8988T (cell line): ENCODE measurements around the gene IZUMO2.

Experiments
- DNase-seq: peaks from one replicate; pipeline ENCODE4 v3.0.0; 2011

Gene IZUMO2

GRCh38 chr19:50162988-50163387 lies at the start of gene IZUMO2:
TSS of gene IZUMO2 (minus strand) at chr19:50163281. CDS start at chr19:50163194, 87 bp downstream.
- DNase-seq: no peak

DNA sequence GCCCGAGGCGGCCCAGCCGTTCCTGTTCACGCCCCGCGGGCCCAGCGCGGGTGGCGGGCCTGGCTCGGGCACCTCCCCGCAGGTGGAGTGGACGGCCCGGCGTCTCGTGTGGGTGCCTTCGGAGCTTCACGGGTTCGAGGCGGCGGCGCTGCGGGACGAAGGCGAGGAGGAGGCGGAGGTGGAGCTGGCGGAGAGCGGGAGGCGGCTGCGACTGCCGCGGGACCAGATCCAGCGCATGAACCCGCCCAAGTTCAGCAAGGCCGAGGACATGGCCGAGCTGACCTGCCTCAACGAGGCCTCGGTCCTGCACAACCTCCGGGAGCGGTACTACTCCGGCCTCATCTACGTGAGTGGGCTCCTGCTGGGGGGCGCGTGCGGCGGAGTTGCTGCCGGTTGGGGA lies 47.3 kb upstream of the IZUMO2 start:
- no peak for DNase-seq

- DNase-seq: no peak
Measured at GRCh38 chr19:50209131-50209530, 46.0 kb upstream of the IZUMO2 start.

GRCh38 chr19:50207730-50208129 lies 44.6 kb upstream of the IZUMO2 start:
- DNase-seq: no peak

DNA sequence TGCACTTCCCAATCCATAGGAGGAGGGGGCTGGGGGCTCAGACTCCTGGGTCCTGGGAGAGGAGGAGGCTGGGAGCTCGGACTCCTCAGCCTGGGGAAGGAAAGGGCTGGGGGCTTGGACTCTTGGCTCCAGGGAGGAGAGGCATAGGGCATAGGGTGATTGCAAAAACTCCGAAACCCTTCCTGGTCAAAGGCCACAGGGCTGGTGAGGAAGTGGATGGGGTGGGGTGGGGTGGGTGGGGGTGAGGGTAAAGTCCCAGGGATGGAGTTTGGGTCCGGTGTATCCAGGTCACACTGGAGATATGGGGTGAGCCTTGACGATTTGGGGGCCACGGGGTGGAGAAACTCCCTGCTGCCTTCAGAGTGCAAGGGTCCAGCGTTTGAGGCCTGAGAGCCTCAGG lies 43.1 kb upstream of the IZUMO2 start:
- no peak for DNase-seq

DNA sequence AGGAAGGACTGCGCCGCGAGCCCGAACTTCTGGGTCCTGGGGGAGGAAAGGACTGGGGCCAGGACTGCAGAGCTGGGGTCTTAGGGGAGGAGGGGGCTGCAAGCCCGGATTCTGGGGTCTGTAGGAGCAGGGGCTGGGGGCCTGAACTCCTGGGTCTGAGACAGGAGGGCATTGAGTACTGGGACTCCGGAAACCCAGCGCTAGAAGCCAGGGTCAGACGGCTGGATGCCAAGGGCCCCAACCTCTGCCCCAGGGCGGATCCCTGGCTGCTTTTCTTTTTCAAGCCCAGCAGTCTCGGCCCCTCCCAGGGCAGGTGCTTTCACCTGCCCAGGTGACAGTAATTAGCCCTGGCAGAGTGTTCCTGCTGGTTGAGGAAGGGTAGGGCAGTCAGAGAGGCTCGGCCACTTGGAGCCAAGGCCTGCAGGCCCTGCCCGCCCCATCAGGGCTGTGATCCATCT lies 42.6 kb upstream of the IZUMO2 start:
- DNase-seq: no peak

- no peak for DNase-seq
Measured at GRCh38 chr19:50204811-50205675, 42.0 kb upstream of the IZUMO2 start.

DNA sequence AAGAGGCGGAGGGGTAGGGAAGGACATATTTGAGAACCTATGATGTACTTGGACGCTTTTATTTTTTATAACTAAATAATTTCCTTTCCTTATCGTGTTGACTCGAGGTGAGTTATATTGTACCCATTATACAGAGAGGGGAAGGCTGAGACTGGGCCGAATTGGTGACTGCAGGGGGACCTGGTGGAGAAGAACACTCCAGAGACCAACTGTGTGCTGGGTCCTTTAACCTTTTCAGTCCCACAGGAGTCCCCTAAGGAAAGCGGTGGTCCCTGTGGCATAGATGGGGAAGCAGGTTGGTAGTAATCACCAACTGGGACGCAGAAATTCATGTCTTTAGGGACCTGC lies 41.0 kb upstream of the IZUMO2 start:
- no peak for DNase-seq

GRCh38 chr19:50203281-50204080 lies 40.4 kb upstream of the IZUMO2 start, which contains the start of gene MYH14:
TSS of gene MYH14 (plus strand) at chr19:50203622. CDS start at chr19:50210366, 6,744 bp downstream.
- DNase-seq: peak; percentile 95

GRCh38 chr19:50202962-50203280 lies 39.8 kb upstream of the IZUMO2 start:
- no peak for DNase-seq

DNA sequence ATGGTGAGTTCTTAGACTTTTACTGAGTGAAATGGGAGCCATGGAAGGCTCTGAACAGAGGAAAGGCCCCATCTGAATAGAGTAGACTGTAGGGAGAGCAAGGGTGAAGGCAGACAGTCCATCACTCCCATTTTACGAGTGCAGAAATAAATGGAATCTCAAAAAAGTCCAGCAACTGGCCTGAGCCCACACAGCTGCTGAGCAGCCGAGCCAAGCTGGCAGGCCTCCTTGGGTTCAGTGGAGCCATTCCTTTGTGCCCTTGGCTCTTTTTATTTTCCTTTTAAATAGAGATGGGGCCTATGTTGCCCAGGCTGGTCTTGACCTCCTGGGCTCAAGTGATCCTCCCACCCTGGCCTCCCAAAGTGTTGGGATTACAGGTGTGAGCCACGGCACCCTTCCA lies 39.3 kb upstream of the IZUMO2 start:
- DNase-seq: no peak

GRCh38 chr19:50199259-50199555 lies 36.1 kb upstream of the IZUMO2 start:
- no peak for DNase-seq

DNA sequence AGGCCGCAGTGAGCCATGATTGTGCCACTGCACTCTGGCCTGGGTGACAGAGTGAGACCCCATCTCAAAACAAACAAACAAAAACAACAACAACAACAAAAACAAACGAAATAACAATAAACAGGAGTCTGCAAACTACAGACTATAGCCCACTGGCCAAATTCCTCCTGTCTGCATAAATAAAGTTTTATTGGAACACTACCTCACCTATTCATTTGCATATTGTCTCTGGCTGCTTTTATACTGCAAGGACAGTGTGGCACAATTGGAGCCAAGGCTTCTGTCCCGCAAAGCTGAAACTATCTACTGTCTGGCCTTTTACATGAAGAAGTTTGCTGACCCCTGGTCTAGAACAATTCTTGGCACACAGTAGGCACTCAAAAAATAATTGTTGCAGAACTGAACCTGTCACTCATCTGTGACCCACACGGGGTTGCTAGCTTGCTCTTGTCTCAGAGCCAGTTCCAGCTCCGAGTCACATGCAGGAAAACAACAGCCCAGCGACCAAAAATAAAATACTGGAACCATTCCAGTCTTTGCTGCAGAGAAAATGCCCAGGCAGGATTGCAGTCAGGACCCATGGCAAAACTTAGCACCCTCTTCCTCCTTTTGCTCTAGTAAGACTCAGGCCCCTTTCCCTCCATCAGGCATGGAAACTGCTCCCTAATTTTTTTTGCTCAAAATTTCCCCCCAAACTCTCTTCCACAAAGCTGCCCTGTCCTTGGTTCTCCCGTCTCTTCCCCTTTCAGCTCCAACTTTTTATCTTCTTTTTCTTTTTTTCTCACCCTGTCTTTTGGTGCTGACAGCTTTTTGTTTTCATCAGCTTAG lies 35.6 kb upstream of the IZUMO2 start:
- DNase-seq: no peak

GRCh38 chr19:50197348-50197747 lies 34.3 kb upstream of the IZUMO2 start:
- no peak for DNase-seq

DNA sequence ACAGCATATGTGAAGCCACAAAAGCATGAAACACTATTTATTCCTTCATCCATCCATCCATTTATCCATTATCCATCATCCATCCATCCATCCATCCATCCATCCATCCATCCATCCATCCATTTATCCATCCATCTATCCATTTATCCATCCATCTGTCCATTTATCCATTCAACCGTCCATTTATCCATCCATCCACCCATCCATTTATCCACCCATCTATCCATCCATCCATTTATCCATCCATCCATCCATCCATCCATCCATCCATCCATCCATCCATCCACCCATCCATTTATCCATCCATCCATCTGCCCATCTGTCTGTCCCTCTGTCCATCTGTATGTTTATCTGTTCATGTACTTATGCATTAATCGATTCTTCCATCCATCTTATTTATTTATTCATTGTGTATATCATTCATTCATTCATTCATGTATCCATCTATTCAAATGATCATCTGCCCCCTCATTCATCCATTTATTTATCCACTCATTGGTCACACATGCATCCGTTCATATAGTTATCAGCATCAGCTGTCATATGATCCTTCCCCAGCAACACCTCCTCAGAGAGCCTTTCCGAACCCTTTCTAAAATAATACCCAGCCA lies 33.3 kb upstream of the IZUMO2 start:
- no peak for DNase-seq

DNA sequence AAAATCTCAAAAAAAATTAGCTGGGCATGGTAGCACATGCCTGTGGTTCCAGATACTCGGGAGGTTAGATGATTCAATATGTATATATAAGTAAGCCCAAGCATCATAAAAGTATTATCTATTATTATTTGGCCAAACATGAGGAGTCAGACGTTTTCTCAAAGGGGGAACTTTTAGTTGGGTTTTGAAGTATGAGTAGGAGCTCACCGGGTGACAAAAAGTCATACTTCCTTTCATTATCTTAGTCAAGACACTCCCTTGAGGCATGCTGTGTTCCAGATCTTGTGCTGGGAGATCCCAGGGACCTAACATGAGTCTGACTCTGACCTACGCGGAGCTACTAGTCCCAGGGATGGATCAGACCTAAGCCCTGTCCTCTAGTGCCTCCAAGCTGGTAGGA lies 32.1 kb upstream of the IZUMO2 start:
- DNase-seq: no peak

GRCh38 chr19:50192463-50193211 lies 29.6 kb upstream of the IZUMO2 start:
- no peak for DNase-seq

DNA sequence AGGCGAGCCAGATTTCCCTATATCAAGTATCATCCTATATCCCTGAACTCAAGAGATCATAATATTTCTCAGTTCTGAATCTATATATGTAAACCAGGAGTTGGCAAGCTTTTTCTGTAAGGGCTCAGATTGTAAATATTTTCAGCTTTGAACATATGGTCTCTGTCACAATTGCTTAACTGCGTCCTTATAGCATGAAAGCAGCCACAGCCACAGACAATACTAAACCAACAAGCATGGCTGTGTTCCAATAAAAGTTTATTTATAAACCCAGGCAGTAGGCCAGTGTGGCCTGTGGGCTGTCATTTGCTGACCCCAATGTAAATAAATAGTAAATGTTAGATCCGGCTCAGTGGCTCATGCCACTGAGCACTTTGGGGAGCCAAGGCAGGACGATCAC lies 28.1 kb upstream of the IZUMO2 start:
- no peak for DNase-seq

DNA sequence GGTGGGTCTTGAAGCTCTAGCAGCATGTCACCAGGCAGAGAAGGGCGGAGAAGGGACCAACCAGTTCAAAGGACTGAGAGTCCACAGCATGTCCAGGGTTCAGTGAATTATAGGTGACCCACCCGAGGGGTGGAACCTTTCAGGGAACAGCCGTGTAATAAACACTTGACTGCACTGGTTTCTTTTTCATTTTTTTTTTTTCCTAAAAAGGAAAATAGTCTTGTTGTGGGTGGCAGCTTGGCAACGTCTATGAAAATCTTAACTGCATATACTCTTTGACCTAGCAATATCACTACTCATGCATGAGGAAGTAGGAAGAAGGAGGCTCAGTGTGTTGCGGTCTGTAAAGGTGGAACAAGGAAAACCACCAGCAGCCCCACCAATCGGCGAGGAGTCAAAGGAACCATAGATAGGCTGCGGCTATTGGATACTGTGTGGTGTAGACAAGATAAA lies 27.4 kb upstream of the IZUMO2 start:
- no peak for DNase-seq

GRCh38 chr19:50189331-50189730 lies 26.2 kb upstream of the IZUMO2 start:
- no peak for DNase-seq

- DNase-seq: no peak
Measured at GRCh38 chr19:50187937-50188336, 24.9 kb upstream of the IZUMO2 start.

DNA sequence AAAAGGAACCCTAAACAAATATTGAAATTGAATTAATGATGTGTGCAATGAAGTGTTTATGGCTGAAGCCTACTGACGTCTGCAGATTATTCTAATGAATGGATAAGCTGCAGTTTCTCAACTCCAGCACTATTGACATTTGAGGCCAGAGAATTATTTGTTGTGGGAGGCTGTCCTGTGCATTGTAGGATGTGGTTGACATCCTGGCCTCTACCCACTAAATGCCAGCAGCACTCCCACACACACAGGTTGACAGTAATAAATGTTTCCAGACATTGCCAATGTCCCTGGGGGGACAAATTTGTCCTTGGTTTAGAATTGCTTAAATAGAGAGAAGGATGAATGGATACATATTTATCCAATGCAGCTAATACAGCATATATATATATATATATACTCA lies 21.1 kb upstream of the IZUMO2 start:
- no peak for DNase-seq
